HepG2 (cell line): ENCODE data around the gene SLC4A5. TPM values are rescaled to one million over a fixed set of nuclear protein-coding genes. Genes with fewer than 3 reads are reported as not detected.

ENCODE experiments used
- AGO2 ChIP-seq: fragments of 200-400 bp; formaldehyde crosslinking; optimal IDR thresholded peaks from 2 replicates; pipeline ENCODE3; 2017; ENCODE audit warnings: mild to moderate bottlenecking, low read depth, low read length, moderate library complexity
- DPF2 ChIP-seq: sonication (generic); formaldehyde crosslinking; IDR thresholded peaks from 2 replicates; pipeline ENCODE4 v1.4.0; 2020; ENCODE audit warnings: mild to moderate bottlenecking, low read depth, missing genetic modification reagents, borderline replicate concordance
- EHMT2 ChIP-seq: fragments of 200-600 bp; sonication (generic); IDR thresholded peaks from 2 replicates; pipeline ENCODE4 v1.7.0; 2017; ENCODE audit warnings: antibody characterized with exemption, low read depth, low read length, borderline replicate concordance
- ELF3 ChIP-seq: IDR thresholded peaks from 2 replicates; pipeline ENCODE4 v1.6.1; 2016; ENCODE audit warnings: missing genetic modification reagents, missing compliant biosample characterization
- FOSL2 ChIP-seq: sonication (generic); formaldehyde crosslinking; IDR thresholded peaks from 2 replicates; pipeline ENCODE4 v1.4.0; 2020; ENCODE audit warnings: missing genetic modification reagents
- GLMP ChIP-seq: sonication (generic); formaldehyde crosslinking; IDR thresholded peaks from 2 replicates; pipeline ENCODE4 v1.9.0; 2021; ENCODE audit warnings: missing genetic modification reagents, mild to moderate bottlenecking, borderline replicate concordance
- HNF4G ChIP-seq, 2 experiments: sonication (generic) in 1 of 2; formaldehyde crosslinking in 1 of 2; IDR thresholded peaks; 2 replicates each; pipeline versions ENCODE4 v1.4.0 to v1.6.1; 2011 to 2020; ENCODE audit warnings: borderline replicate concordance in 2 of 2, low read depth in 2 of 2, mild to moderate bottlenecking in 2 of 2, low read length in 1 of 2, missing genetic modification reagents in 1 of 2, moderate library complexity in 1 of 2
- HNRNPLL ChIP-seq: fragments of 200-400 bp; formaldehyde crosslinking; IDR thresholded peaks from 2 replicates; pipeline ENCODE4 v1.6.1; 2017; ENCODE audit warnings: mild to moderate bottlenecking, low read depth, low read length; ENCODE audit not compliant: poor library complexity, severe bottlenecking
- NKX3-1 ChIP-seq: sonication (generic); formaldehyde crosslinking; IDR thresholded peaks from 2 replicates; pipeline ENCODE4 v1.5.0; 2020; ENCODE audit warnings: missing genetic modification reagents
- NR1H2 ChIP-seq: sonication (generic); formaldehyde crosslinking; IDR thresholded peaks from 2 replicates; pipeline ENCODE4 v1.8.1; 2022; ENCODE audit warnings: low read depth, missing genetic modification reagents, borderline replicate concordance
- PTBP1 ChIP-seq: fragments of 200-400 bp; formaldehyde crosslinking; IDR thresholded peaks from 2 replicates; pipeline ENCODE4 v1.6.1; 2018; ENCODE audit warnings: low read length, low read depth; ENCODE audit not compliant: poor library complexity, severe bottlenecking
- SCMH1 ChIP-seq: sonication (generic); formaldehyde crosslinking; IDR thresholded peaks from 2 replicates; pipeline ENCODE4 v1.9.0; 2021; ENCODE audit warnings: missing genetic modification reagents, mild to moderate bottlenecking, borderline replicate concordance
- SNAI1 ChIP-seq: sonication (generic); formaldehyde crosslinking; IDR thresholded peaks from 2 replicates; pipeline ENCODE4 v1.5.0; 2020; ENCODE audit warnings: mild to moderate bottlenecking, missing genetic modification reagents, borderline replicate concordance
- THRA ChIP-seq: sonication (generic); formaldehyde crosslinking; IDR thresholded peaks from 2 replicates; pipeline ENCODE4 v1.4.0; 2020; ENCODE audit warnings: missing genetic modification reagents, borderline replicate concordance
- TOPORS ChIP-seq: sonication (generic); formaldehyde crosslinking; IDR thresholded peaks from 2 replicates; pipeline ENCODE4 v1.8.0; 2023; ENCODE audit warnings: mild to moderate bottlenecking, missing genetic modification reagents
- U2AF1 ChIP-seq: fragments of 200-400 bp; formaldehyde crosslinking; optimal IDR thresholded peaks from 2 replicates; pipeline ENCODE3; 2017; ENCODE audit warnings: mild to moderate bottlenecking, low read depth, low read length
- ZBTB38 ChIP-seq: sonication (generic); formaldehyde crosslinking; IDR thresholded peaks from 2 replicates; pipeline ENCODE4 v1.5.1; 2020; ENCODE audit warnings: mild to moderate bottlenecking, missing genetic modification reagents
- ZFY ChIP-seq: sonication (generic); formaldehyde crosslinking; IDR thresholded peaks from 2 replicates; pipeline ENCODE4 v1.4.0; 2020; ENCODE audit warnings: missing genetic modification reagents
- ZNF235 ChIP-seq: sonication (generic); formaldehyde crosslinking; IDR thresholded peaks from 2 replicates; pipeline ENCODE4 v1.8.1; 2023; ENCODE audit warnings: mild to moderate bottlenecking, missing genetic modification reagents, borderline replicate concordance
- ZNF451 ChIP-seq: sonication (generic); formaldehyde crosslinking; IDR thresholded peaks from 2 replicates; pipeline ENCODE4 v1.5.0; 2020; ENCODE audit warnings: mild to moderate bottlenecking, missing genetic modification reagents
- ZNF570 ChIP-seq: sonication (generic); formaldehyde crosslinking; IDR thresholded peaks from 2 replicates; pipeline ENCODE4 v1.4.0; 2020; ENCODE audit warnings: mild to moderate bottlenecking, missing genetic modification reagents, borderline replicate concordance
- ZNF672 ChIP-seq: sonication (generic); formaldehyde crosslinking; IDR thresholded peaks from 2 replicates; pipeline ENCODE4 v1.8.1; 2022; ENCODE audit warnings: missing genetic modification reagents
- ZNF772 ChIP-seq: sonication (generic); formaldehyde crosslinking; IDR thresholded peaks from 2 replicates; pipeline ENCODE4 v1.5.0; 2020; ENCODE audit warnings: mild to moderate bottlenecking, missing genetic modification reagents
- ZNF891 ChIP-seq: sonication (generic); formaldehyde crosslinking; IDR thresholded peaks from 2 replicates; pipeline ENCODE4 v1.5.0; 2020; ENCODE audit warnings: mild to moderate bottlenecking, missing genetic modification reagents
- ZSCAN25 ChIP-seq: sonication (generic); formaldehyde crosslinking; IDR thresholded peaks from 2 replicates; pipeline ENCODE4 v1.8.0; 2022; ENCODE audit warnings: mild to moderate bottlenecking, missing genetic modification reagents
- polyA plus RNA-seq, 8 experiments: library from polyadenylated mRNA; depleted of rRNA in 3 of 8; stranded (reverse) in 7 of 8; unstranded in 1 of 8; fragments of >200 nt; fragmentation: Illumina TruSeq in 4 of 8; extraction: Trizol in 4 of 8; gene quantifications; 2 replicates each; pipeline versions ENCODE4 v1.2.1 to v1.2.3, GENCODE V29; 2011 to 2016; ENCODE audit warnings: low read depth in 4 of 8, missing spikeins in 1 of 8, mixed read lengths in 1 of 8; ENCODE audit not compliant: insufficient read depth in 1 of 8
- total RNA-seq, 5 experiments: library from RNA; depleted of rRNA; stranded (reverse); fragments of >200 nt; fragmentation: Illumina TruSeq; extraction: Trizol; gene quantifications; 2 replicates each; pipeline ENCODE4 v1.2.3, GENCODE V29; 2016; ENCODE audit warnings: low read depth in 1 of 5
- TF ChIP-seq, protein P1 (sequence below): sonication (generic); formaldehyde crosslinking; conservative IDR thresholded peaks from 2 replicates; pipeline ENCODE4 v1.8.0; 2022; ENCODE audit warnings: missing genetic modification reagents

Gene SLC4A5
- total and polyA plus RNA-seq, 2 of the 13 experiments (the other 11 are each of a cell fraction or from before 2014, with no cell fraction given): 0.50 TPM; not detected in 1

- TF ChIP-seq HNF4G (IDR thresholded peaks at IDR 0.05; ENCODE audit: borderline replicate concordance, low read depth, low read length): no peak
- no peak for TF ChIP-seq HNF4G (CRISPR knock-in tag; IDR thresholded peaks at IDR 0.05; ENCODE audit: borderline replicate concordance, low read depth)
- peak; percentile 95 for TF ChIP-seq AGO2
- no peak; the same call in none of the 2 replicates for TF ChIP-seq SNAI1
- peak; percentile 76 for TF ChIP-seq THRA
- TF ChIP-seq NR1H2 (CRISPR knock-in tag): no peak; the same call in 1 of the 2 replicates
- no peak for TF ChIP-seq FOSL2 (CRISPR knock-in tag)
- TF ChIP-seq ZNF772 (CRISPR knock-in tag): 0 out of 2 replicates have a peak, but pooled peaks have one; percentile 55
- TF ChIP-seq ZBTB38: peak; percentile 79
- TF ChIP-seq TOPORS (CRISPR knock-in tag): no peak
- no peak for TF ChIP-seq DPF2 (CRISPR knock-in tag)
- TF ChIP-seq, protein P1, sequence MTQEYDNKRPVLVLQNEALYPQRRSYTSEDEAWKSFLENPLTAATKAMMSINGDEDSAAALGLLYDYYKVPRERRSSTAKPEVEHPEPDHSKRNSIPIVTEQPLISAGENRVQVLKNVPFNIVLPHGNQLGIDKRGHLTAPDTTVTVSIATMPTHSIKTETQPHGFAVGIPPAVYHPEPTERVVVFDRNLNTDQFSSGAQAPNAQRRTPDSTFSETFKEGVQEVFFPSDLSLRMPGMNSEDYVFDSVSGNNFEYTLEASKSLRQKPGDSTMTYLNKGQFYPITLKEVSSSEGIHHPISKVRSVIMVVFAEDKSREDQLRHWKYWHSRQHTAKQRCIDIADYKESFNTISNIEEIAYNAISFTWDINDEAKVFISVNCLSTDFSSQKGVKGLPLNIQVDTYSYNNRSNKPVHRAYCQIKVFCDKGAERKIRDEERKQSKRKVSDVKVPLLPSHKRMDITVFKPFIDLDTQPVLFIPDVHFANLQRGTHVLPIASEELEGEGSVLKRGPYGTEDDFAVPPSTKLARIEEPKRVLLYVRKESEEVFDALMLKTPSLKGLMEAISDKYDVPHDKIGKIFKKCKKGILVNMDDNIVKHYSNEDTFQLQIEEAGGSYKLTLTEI: no peak
- TF ChIP-seq ZNF570 (CRISPR knock-in tag): no peak
- TF ChIP-seq SCMH1 (CRISPR knock-in tag): no peak
- TF ChIP-seq ZNF891 (CRISPR knock-in tag): no peak
- TF ChIP-seq HNRNPLL: peak; percentile 81
- peak; percentile 59 for TF ChIP-seq ELF3 (CRISPR knock-in tag)
- no peak for TF ChIP-seq ZNF451 (CRISPR knock-in tag)
- TF ChIP-seq GLMP (CRISPR knock-in tag): no peak
- TF ChIP-seq ZNF672: no peak
- peak; percentile 99 for TF ChIP-seq ZFY (CRISPR knock-in tag)
- 0 out of 2 replicates have a peak, but pooled peaks have one; percentile 41 for TF ChIP-seq ZSCAN25 (CRISPR knock-in tag)
- TF ChIP-seq U2AF1: peak; percentile 50
- peak; percentile 68; the same call in 1 of the 2 replicates for TF ChIP-seq NKX3-1 (CRISPR knock-in tag)
- TF ChIP-seq PTBP1: peak; percentile 66
- no peak for TF ChIP-seq ZNF235
- no peak for TF ChIP-seq EHMT2
These were observed 164.8 kb downstream of the SLC4A5 start, which contains the start of gene MOB1A (continued) for GRCh38 chr2:74178211-74179062.
